Uterus (tissue), 4 donors: Measurements from ENCODE around the gene DENND1A. TPM values are rescaled to one million over a fixed set of nuclear protein-coding genes. Genes with fewer than 3 reads are reported as not detected.

ENCODE experiments used
- DNase-seq, 2 donors: peaks; one replicate each; pipeline ENCODE4 v3.0.0-alpha.2; 2019 to 2020
- H3K27ac ChIP-seq, 2 donors: fragments of 200-600 bp; sonication (generic); 1 replicate in 1 of 2; 2 replicates in 1 of 2; pipeline ENCODE4 v1.5.1; 2016 to 2018
- H3K27me3 ChIP-seq, 2 donors: fragments of 200-600 bp; sonication (generic); one replicate each; pipeline ENCODE4 v1.5.1; 2018 to 2019; ENCODE audit warnings: control low read depth in 1 of 2
- H3K36me3 ChIP-seq, 2 donors: fragments of 200-600 bp; sonication (generic); one replicate each; pipeline ENCODE4 v1.5.1; 2019; ENCODE audit warnings: control low read depth in 1 of 2
- H3K4me1 ChIP-seq, 2 donors: fragments of 200-600 bp; sonication (generic); one replicate each; pipeline ENCODE4 v1.5.1; 2018 to 2019; ENCODE audit warnings: control low read depth in 1 of 2
- H3K4me3 ChIP-seq, 2 donors: fragments of 200-600 bp; sonication (generic); 1 replicate in 1 of 2; 2 replicates in 1 of 2; pipeline ENCODE4 v1.5.1; 2018 to 2019; ENCODE audit warnings: mild to moderate bottlenecking in 1 of 2
- H3K9me3 ChIP-seq, 2 donors: fragments of 200-600 bp; sonication (generic); one replicate each; pipeline ENCODE4 v1.5.1; 2019; ENCODE audit warnings: control low read depth in 1 of 2
- POLR2A ChIP-seq, 2 donors: fragments of 450-650 bp; IDR thresholded peaks; one replicate each; pipeline ENCODE4 v1.6.1; 2016; ENCODE audit warnings: antibody characterized with exemption in 2 of 2, mild to moderate bottlenecking in 1 of 2, moderate library complexity in 1 of 2
- intact Hi-C: fragments of 100-400 bp; cut with DNase I; formaldehyde crosslinking; loops from one replicate; pipeline ENCODE4 v1.15.1; 2023; ENCODE audit warnings: low total_unique reads
- total RNA-seq, 4 donors: library from RNA; depleted of rRNA in 3 of 4; stranded (reverse); fragments of >200 nt in 3 of 4; gene quantifications; one replicate each; pipeline versions ENCODE4 v1.1.0 to v1.2.4, GENCODE V29; 2014 to 2023
- TF ChIP-seq, protein P1 (sequence below), 4 experiments: fragments of 200-600 bp in 2 of 4; fragments of 450-650 bp in 2 of 4; sonication (generic) in 2 of 4; IDR thresholded peaks; one replicate each; pipeline ENCODE4 v1.5.1; 2016 to 2019; ENCODE audit warnings: antibody characterized with exemption in 4 of 4, mild to moderate bottlenecking in 2 of 4, moderate library complexity in 1 of 4
- donor health status: DM: yes; HTN: yes; CAD: no.

Gene DENND1A
- total RNA-seq, 4 donors from 2014 or later, result 10.8 to 34.5 (median 22.6) TPM

DNA sequence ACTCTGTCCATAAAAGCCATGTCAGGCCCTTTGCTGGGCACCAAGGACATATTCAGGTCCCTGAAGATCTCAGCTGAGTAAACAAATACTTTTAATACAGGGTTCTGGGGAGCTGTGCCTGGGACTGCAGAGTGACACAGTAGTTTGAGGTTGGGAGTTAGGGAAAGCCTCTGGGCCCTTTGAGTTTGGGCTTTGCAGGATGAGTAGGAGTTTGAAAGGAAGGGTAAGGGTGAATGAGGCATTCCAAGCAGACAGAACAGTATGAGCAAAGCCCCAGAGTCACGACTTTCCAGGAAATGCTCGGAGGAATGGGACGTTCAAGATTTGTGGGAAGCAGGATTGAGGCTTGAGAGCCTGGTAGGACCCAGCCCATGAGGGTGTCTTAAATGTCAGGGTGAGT lies 560.6 kb downstream of the DENND1A start:
- Histone ChIP-seq H3K4me1 (peaks cover 5 to 6% of the 10 kb centered on the region in 2 donors), H3K9me3 (no peaks in the 10 kb centered on the region), H3K27ac (no peak overlapping the region), H3K36me3 (no peaks in the 10 kb centered on the region), H3K27me3 (no peaks in the 10 kb centered on the region), H3K4me3 (no peak overlapping the region)
- DNase-seq, result no peak
- TF ChIP-seq, protein P1, sequence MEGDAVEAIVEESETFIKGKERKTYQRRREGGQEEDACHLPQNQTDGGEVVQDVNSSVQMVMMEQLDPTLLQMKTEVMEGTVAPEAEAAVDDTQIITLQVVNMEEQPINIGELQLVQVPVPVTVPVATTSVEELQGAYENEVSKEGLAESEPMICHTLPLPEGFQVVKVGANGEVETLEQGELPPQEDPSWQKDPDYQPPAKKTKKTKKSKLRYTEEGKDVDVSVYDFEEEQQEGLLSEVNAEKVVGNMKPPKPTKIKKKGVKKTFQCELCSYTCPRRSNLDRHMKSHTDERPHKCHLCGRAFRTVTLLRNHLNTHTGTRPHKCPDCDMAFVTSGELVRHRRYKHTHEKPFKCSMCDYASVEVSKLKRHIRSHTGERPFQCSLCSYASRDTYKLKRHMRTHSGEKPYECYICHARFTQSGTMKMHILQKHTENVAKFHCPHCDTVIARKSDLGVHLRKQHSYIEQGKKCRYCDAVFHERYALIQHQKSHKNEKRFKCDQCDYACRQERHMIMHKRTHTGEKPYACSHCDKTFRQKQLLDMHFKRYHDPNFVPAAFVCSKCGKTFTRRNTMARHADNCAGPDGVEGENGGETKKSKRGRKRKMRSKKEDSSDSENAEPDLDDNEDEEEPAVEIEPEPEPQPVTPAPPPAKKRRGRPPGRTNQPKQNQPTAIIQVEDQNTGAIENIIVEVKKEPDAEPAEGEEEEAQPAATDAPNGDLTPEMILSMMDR (IDR thresholded peaks at IDR 0.05), result no peak
- no peak for TF ChIP-seq POLR2A (IDR thresholded peaks at IDR 0.05)
- intact Hi-C loops, result no loop called here

DNA sequence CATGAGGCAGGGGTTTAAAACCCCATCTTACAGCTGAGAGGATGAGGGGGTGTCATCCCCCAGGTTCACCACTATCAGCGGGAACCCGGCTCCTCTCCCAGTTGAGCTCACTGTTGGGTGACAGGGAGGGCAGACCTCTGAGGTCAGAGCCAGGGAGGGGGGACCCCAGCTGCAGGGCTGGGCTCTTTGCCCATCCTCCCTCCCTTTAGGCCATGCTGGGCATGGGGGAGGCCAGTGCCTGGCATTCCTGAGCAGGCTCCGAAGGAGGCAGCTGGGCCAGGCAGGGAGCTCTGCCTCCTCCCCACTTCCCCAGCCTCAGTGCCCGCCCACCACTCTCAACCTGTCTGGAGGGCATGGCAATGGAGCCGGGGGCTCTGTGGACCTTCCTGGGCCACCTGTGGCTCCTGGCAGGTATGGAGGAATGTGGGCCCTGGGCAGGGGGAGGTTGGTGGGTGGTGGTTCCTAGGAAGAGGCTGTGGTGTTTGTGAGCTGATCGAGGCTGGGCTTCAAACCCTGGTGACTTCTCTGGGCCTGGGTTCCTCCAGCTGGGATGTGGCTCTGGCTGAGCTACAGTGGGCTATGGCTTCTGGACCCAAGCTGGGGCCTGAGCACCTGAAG lies 561.3 kb downstream of the DENND1A start:
- no peaks in the 10 kb centered on the region for H3K9me3 ChIP-seq
- TF ChIP-seq POLR2A (IDR thresholded peaks at IDR 0.05), result no peak
- TF ChIP-seq, protein P1 (IDR thresholded peaks at IDR 0.05), result no peak
- no peaks in the 10 kb centered on the region for H3K36me3 ChIP-seq
- peaks cover 5 to 6% of the 10 kb centered on the region in 2 donors for H3K4me1 ChIP-seq
- H3K27me3 ChIP-seq, result no peaks in the 10 kb centered on the region
- H3K27ac ChIP-seq, result no peak overlapping the region
- H3K4me3 ChIP-seq, result no peak overlapping the region
- intact Hi-C loops, result no loop called here
- DNase-seq, result no peak

DNA sequence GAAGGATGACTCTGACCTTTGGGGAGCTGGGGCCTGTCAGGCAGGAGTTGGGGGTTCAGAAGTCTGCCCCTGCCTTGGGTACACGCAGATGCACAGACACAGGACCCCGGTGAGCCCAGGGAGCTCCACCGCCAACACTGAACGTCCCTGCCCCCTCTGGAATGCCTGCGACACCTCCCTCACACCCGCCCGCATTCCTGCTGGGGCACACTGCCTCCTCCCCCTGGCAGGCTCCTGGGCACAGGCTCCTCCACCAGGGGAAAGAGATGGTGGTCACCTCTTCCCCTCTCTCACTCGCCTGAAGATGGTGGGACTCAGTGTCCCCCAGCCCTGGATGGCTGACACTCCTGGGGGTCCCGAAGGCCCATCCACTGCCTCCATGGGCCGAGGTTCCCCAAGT lies 561.9 kb downstream of the DENND1A start:
- TF ChIP-seq POLR2A (IDR thresholded peaks at IDR 0.05), result no peak
- TF ChIP-seq, protein P1 (IDR thresholded peaks at IDR 0.05), result no peak
- intact Hi-C loops, result no loop called here
- Histone ChIP-seq H3K4me3 (no peak overlapping the region), H3K9me3 (no peaks in the 10 kb centered on the region), H3K27me3 (no peaks in the 10 kb centered on the region), H3K27ac (no peak overlapping the region), H3K36me3 (no peaks in the 10 kb centered on the region), H3K4me1 (peaks cover under 1 to 5% of the 10 kb centered on the region in 2 donors)
- no peak for DNase-seq

- Histone ChIP-seq H3K9me3 (no peaks in the 10 kb centered on the region), H3K4me3 (no peak overlapping the region), H3K27me3 (no peaks in the 10 kb centered on the region), H3K4me1 (peaks cover 0 to 5% of the 10 kb centered on the region in 2 donors), H3K27ac (peak overlapping the region in 1 of 2 donors; percentile 81), H3K36me3 (no peaks in the 10 kb centered on the region)
- DNase-seq, result no peak
- intact Hi-C loops, result no loop called here
- TF ChIP-seq, protein P1 (IDR thresholded peaks at IDR 0.05), result no peak
- TF ChIP-seq POLR2A (IDR thresholded peaks at IDR 0.05), result no peak
These were observed 563.9 kb downstream of the DENND1A start for GRCh38 chr9:123365881-123366528.

DNA sequence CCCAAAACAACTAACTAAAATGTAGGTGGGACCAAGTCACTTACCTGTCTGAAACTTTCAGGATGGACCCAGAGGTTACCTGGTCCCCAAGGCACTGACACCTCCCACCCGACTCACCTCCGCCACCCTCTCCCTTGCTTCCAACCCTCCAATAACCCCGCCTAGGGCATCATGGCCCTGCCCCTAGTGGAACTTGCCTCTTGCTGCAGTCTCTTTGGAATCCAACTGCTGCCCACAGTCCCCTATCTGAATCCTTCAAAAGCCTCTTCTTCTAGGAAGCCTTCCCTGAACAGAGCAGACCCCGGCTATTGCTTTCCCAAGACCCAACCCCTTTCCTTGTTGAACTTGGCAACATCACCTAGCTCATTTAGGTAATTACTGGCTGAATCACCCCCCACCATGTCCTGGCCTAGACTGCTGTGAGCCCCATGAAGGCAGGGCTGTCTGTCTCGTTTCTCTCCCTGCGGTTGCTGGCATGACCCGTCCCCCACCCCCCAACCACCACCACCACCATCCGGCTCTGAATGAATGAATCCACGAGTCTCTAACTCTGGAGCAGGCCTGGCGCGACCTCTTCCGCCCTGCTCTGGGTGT lies 564.5 kb downstream of the DENND1A start:
- TF ChIP-seq, protein P1 (IDR thresholded peaks at IDR 0.05), result no peak
- no peak for TF ChIP-seq POLR2A (IDR thresholded peaks at IDR 0.05)
- H3K36me3 ChIP-seq, result no peaks in the 10 kb centered on the region
- no peaks in the 10 kb centered on the region for H3K27me3 ChIP-seq

More for the DNA sequence above, 564.5 kb downstream of the DENND1A start:
- H3K4me3 ChIP-seq, result no peak overlapping the region
- no peaks in the 10 kb centered on the region for H3K9me3 ChIP-seq
- intact Hi-C loops, result no loop called here
- DNase-seq, result no peak
- H3K27ac ChIP-seq, result peak overlapping the region; percentile 81
- peaks cover 0 to 5% of the 10 kb centered on the region in 2 donors for H3K4me1 ChIP-seq
